Measurements from ENCODE around the gene HS3ST5.
A peak's percentile ranks its signal among the peaks of the same experiment; 100 is the strongest.
"Not testable (repeated sequence)": the region's sequence is repeated elsewhere in the genome, so short reads cannot be mapped to it uniquely, and the experiment has no call there.

HS3ST5 gene

DNA sequence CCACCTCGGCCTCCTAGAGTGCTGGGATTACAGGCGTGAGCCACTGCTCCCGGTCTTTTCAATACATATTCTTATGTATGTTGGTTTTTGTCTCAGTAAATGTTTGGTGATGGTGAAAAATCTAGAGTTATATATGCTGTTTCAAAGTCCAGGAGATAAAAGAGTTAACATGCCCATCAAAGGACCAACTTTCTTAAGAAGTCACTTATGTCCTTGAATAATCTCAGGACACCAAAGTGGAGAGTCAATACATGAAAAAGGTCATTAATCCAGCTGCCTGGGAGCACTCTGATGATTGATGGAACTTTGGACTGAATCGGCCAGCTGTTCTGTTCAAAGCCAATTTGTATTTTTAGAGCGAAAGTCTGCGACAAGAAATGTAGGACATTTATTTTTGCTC is 312.1 kb downstream of the HS3ST5 start:
- H3K9ac ChIP-seq (ENCODE audit: low read length): no peak overlapping the region
- H2BK15ac ChIP-seq (ENCODE audit: low read depth, poor library complexity, severe bottlenecking): no peak overlapping the region
- DNase-seq: no peak
- H2BK120ac ChIP-seq (ENCODE audit: low read depth, low read length): no peak overlapping the region
- H2AK5ac ChIP-seq (ENCODE audit: low read length, severe bottlenecking): no peak overlapping the region
- H4K91ac ChIP-seq (ENCODE audit: low read length): no peak overlapping the region
- no peaks in the 10 kb centered on the region for H3K79me1 ChIP-seq (replicated peaks; ENCODE audit: low read length, poor library complexity, severe bottlenecking)
- H3K27me3 ChIP-seq (ENCODE audit: control insufficient read depth in 1 of 2, insufficient read depth in 1 of 2, low read length in 2 of 2): no peaks in the 10 kb centered on the region
- H3K23ac ChIP-seq (ENCODE audit: low read length in 2 of 2): no peak overlapping the region
- 96% methylated on average over 5 of the region's 6 CpGs for WGBS
- no peak overlapping the region for H3K4ac ChIP-seq (ENCODE audit: low read depth in 1 of 2, low read length in 2 of 2)
- no peak overlapping the region for H3K4me2 ChIP-seq (ENCODE audit: low read length, poor library complexity, severe bottlenecking)
- H3K14ac ChIP-seq (ENCODE audit: low read length in 2 of 2): no peak overlapping the region
- no peak overlapping the region for H4K8ac ChIP-seq (ENCODE audit: low read length)
- no peak overlapping the region for H2BK5ac ChIP-seq (ENCODE audit: low read depth, low read length, poor library complexity, severe bottlenecking)
- H3K18ac ChIP-seq (ENCODE audit: low read depth in 1 of 2, low read length in 2 of 2): no peak overlapping the region
- H3K4me1 ChIP-seq (ENCODE audit: control insufficient read depth, insufficient read depth, low read depth, low read length): no peaks in the 10 kb centered on the region
- H3K27ac ChIP-seq (ENCODE audit: low read length, poor library complexity, severe bottlenecking): no peak overlapping the region
- H3K4me3 ChIP-seq (ENCODE audit: insufficient read depth in 1 of 2, low read depth in 1 of 2, low read length in 2 of 2): no peak overlapping the region
- no peaks in the 10 kb centered on the region for H3K9me3 ChIP-seq (ENCODE audit: control insufficient read depth, low read length)
- no peak overlapping the region for H2BK12ac ChIP-seq (ENCODE audit: low read length in 2 of 2)
- no peaks in the 10 kb centered on the region for H3K36me3 ChIP-seq (ENCODE audit: control insufficient read depth in 1 of 2, insufficient read depth in 2 of 2, low read depth in 1 of 2, low read length in 2 of 2)
- no peak overlapping the region for H2AFZ ChIP-seq (ENCODE audit: low read depth, low read length)

DNA sequence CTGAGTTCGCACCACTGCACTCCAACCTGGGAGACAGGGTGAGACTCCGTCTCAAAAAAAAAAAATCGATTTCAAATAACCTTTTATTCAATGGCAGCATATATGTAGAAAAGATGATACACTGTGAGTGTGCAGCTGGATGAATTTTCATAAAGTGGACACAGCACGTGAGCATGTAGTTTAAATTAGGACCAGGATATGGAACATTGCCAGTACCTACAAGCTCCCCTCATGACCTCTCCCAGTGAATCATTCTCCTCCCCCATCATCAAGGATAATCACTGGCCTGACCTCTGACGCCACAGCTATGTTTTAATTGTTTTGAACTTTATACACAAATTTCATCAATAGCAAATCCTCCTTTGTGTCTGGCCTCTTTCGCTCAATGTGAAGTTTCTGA is 318.1 kb downstream of the HS3ST5 start:
- H3K4me1 ChIP-seq (ENCODE audit: control insufficient read depth, insufficient read depth, low read depth, low read length): peaks cover 1% of the 10 kb centered on the region
- no peak overlapping the region for H2AFZ ChIP-seq (ENCODE audit: low read depth, low read length)
- H3K23ac ChIP-seq (ENCODE audit: low read length in 2 of 2): no peak overlapping the region
- H3K27ac ChIP-seq (ENCODE audit: low read length, poor library complexity, severe bottlenecking): no peak overlapping the region
- H3K9ac ChIP-seq (ENCODE audit: low read length): no peak overlapping the region
- H3K14ac ChIP-seq (ENCODE audit: low read length in 2 of 2): no peak overlapping the region
- no peak overlapping the region for H3K4me2 ChIP-seq (ENCODE audit: low read length, poor library complexity, severe bottlenecking)
- peaks cover 2% of the 10 kb centered on the region for H3K79me1 ChIP-seq (replicated peaks; ENCODE audit: low read length, poor library complexity, severe bottlenecking)
- no peaks in the 10 kb centered on the region for H3K27me3 ChIP-seq (ENCODE audit: control insufficient read depth in 1 of 2, insufficient read depth in 1 of 2, low read length in 2 of 2)
- H4K8ac ChIP-seq (ENCODE audit: low read length): no peak overlapping the region
- H3K36me3 ChIP-seq (ENCODE audit: control insufficient read depth in 1 of 2, insufficient read depth in 2 of 2, low read depth in 1 of 2, low read length in 2 of 2): peaks cover 0 to 3% of the 10 kb centered on the region in 2 experiments
- 66% methylated on average over 3 of the region's 6 CpGs for WGBS
- H3K4me3 ChIP-seq (ENCODE audit: insufficient read depth in 1 of 2, low read depth in 1 of 2, low read length in 2 of 2): no peak overlapping the region
- no peak overlapping the region for H2BK5ac ChIP-seq (ENCODE audit: low read depth, low read length, poor library complexity, severe bottlenecking)
- H3K4ac ChIP-seq (ENCODE audit: low read depth in 1 of 2, low read length in 2 of 2): no peak overlapping the region
- no peak overlapping the region for H4K91ac ChIP-seq (ENCODE audit: low read length)
- no peak overlapping the region for H3K18ac ChIP-seq (ENCODE audit: low read depth in 1 of 2, low read length in 2 of 2)
- H3K9me3 ChIP-seq (ENCODE audit: control insufficient read depth, low read length): no peaks in the 10 kb centered on the region
- no peak overlapping the region for H2BK12ac ChIP-seq (ENCODE audit: low read length in 2 of 2)
- no peak overlapping the region for H2AK5ac ChIP-seq (ENCODE audit: low read length, severe bottlenecking)
- DNase-seq: no peak
- no peak overlapping the region for H2BK15ac ChIP-seq (ENCODE audit: low read depth, poor library complexity, severe bottlenecking)
- H2BK120ac ChIP-seq (ENCODE audit: low read depth, low read length): no peak overlapping the region

DNA sequence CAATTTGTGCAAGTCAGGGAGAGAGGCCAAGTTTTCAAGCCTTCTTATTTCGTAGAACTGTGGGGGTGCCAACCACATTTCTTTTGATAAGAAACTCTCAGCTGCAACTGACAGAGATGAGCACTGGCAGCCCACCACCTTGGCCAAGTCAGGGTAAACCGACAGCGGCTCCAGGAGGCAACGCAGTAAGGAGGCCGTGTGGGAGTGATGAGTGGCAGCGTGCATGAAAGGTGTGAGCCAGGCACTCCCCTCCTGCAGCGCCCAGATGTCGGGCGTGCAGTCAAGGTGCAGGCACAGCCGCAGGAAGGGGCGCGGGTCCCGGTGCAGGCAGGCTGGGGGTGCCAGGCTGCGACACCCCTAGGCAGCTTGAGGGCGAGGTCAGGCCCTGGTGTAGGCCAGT is 322.6 kb downstream of the HS3ST5 start:
- Histone ChIP-seq H3K4ac (ENCODE audit: low read depth in 1 of 2, low read length in 2 of 2) (no peak overlapping the region), H2AK5ac (ENCODE audit: low read length, severe bottlenecking) (no peak overlapping the region), H3K4me3 (ENCODE audit: insufficient read depth in 1 of 2, low read depth in 1 of 2, low read length in 2 of 2) (no peak overlapping the region), H4K91ac (ENCODE audit: low read length) (peak overlapping the region; percentile 39), H3K36me3 (ENCODE audit: control insufficient read depth in 1 of 2, insufficient read depth in 2 of 2, low read depth in 1 of 2, low read length in 2 of 2) (peaks cover 0 to 3% of the 10 kb centered on the region in 2 experiments), H3K4me1 (ENCODE audit: control insufficient read depth, insufficient read depth, low read depth, low read length) (peaks cover 5% of the 10 kb centered on the region), H2BK5ac (ENCODE audit: low read depth, low read length, poor library complexity, severe bottlenecking) (no peak overlapping the region), H2AFZ (ENCODE audit: low read depth, low read length) (no peak overlapping the region), H2BK120ac (ENCODE audit: low read depth, low read length) (no peak overlapping the region), H3K27me3 (ENCODE audit: control insufficient read depth in 1 of 2, insufficient read depth in 1 of 2, low read length in 2 of 2) (no peaks in the 10 kb centered on the region), H2BK15ac (ENCODE audit: low read depth, poor library complexity, severe bottlenecking) (no peak overlapping the region), H3K23ac (ENCODE audit: low read length in 2 of 2) (no peak overlapping the region), H3K14ac (ENCODE audit: low read length in 2 of 2) (no peak overlapping the region), H2BK12ac (ENCODE audit: low read length in 2 of 2) (no peak overlapping the region), H3K9ac (ENCODE audit: low read length) (no peak overlapping the region), H3K9me3 (ENCODE audit: control insufficient read depth, low read length) (no peaks in the 10 kb centered on the region), H3K4me2 (ENCODE audit: low read length, poor library complexity, severe bottlenecking) (no peak overlapping the region), H4K8ac (ENCODE audit: low read length) (peak overlapping the region; percentile 60), H3K27ac (ENCODE audit: low read length, poor library complexity, severe bottlenecking) (no peak overlapping the region), H3K18ac (ENCODE audit: low read depth in 1 of 2, low read length in 2 of 2) (peak overlapping the region in 1 of 2 experiments; percentile 4), H3K79me1 (replicated peaks; ENCODE audit: low read length, poor library complexity, severe bottlenecking) (peaks cover 2% of the 10 kb centered on the region)
- no peak for DNase-seq
- WGBS: 98% methylated on average over 15 of the region's 15 CpGs

DNA sequence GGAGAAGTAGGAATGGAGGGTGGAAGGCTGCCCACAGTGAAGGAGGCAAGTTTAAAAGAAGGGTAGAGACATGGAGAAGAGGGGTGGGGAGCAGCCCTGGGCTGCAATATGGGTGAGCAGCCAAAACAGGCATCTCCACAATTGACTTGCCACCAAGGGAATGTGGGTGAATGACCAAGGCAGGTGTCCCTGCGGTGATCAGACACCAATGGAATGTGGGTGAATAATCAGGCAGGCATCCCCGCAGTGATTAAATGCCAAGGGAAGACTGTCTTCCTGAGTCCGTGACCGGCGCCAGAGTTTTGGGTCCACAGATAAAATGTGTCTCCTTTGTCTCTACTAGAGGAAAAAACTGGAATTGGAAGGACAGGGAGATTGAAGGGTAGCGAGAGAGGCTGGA is 325.7 kb downstream of the HS3ST5 start:
- not testable (repeated sequence) for H4K8ac ChIP-seq (ENCODE audit: low read length); H2BK120ac ChIP-seq (ENCODE audit: low read depth, low read length); H3K23ac ChIP-seq (ENCODE audit: low read length in 2 of 2); H3K4ac ChIP-seq (ENCODE audit: low read depth in 1 of 2, low read length in 2 of 2); H2BK12ac ChIP-seq (ENCODE audit: low read length in 2 of 2); H3K9ac ChIP-seq (ENCODE audit: low read length); H3K14ac ChIP-seq (ENCODE audit: low read length in 2 of 2); H3K4me3 ChIP-seq (ENCODE audit: insufficient read depth in 1 of 2, low read depth in 1 of 2, low read length in 2 of 2); H2AFZ ChIP-seq (ENCODE audit: low read depth, low read length); H2BK15ac ChIP-seq (ENCODE audit: low read depth, poor library complexity, severe bottlenecking); H3K4me2 ChIP-seq (ENCODE audit: low read length, poor library complexity, severe bottlenecking); H4K91ac ChIP-seq (ENCODE audit: low read length); DNase-seq; H3K36me3 ChIP-seq (ENCODE audit: control insufficient read depth in 1 of 2, insufficient read depth in 2 of 2, low read depth in 1 of 2, low read length in 2 of 2); H3K79me1 ChIP-seq (replicated peaks; ENCODE audit: low read length, poor library complexity, severe bottlenecking); H3K9me3 ChIP-seq (ENCODE audit: control insufficient read depth, low read length); H2AK5ac ChIP-seq (ENCODE audit: low read length, severe bottlenecking); H3K27me3 ChIP-seq (ENCODE audit: control insufficient read depth in 1 of 2, insufficient read depth in 1 of 2, low read length in 2 of 2); H3K18ac ChIP-seq (ENCODE audit: low read depth in 1 of 2, low read length in 2 of 2); H3K4me1 ChIP-seq (ENCODE audit: control insufficient read depth, insufficient read depth, low read depth, low read length)
- H2BK5ac ChIP-seq (ENCODE audit: low read depth, low read length, poor library complexity, severe bottlenecking): peak overlapping the region; percentile 35
- 49% methylated on average over 6 of the region's 6 CpGs for WGBS
- H3K27ac ChIP-seq (ENCODE audit: low read length, poor library complexity, severe bottlenecking): peak overlapping the region; percentile 43
